HEK293T (cell line): ENCODE measurements around the gene C6orf136.

Experiments
- CTCF ChIA-PET: fragments of 350-600 bp; formaldehyde crosslinking; extraction: SDS; loops from one replicate; lab custom pipeline; 2021; ENCODE audit warnings: antibody characterized with exemption, inconsistent platforms; lab: Yijun Ruan, JAX
- POLR2A ChIA-PET: fragments of 350-600 bp; formaldehyde crosslinking; extraction: SDS; loops from one replicate; lab custom pipeline; 2020; ENCODE audit warnings: antibody characterized with exemption, inconsistent platforms; lab: Yijun Ruan, JAX
- DNase-seq: peaks from one replicate; pipeline ENCODE4 v3.0.0; 2012; ENCODE audit warnings: mixed read lengths; ENCODE audit errors: extremely low spot score
- ARNT ChIP-seq: fragments of 450-650 bp; IDR thresholded peaks from 2 replicates; pipeline ENCODE4 v1.6.1; 2017; ENCODE audit warnings: mild to moderate bottlenecking
- BHLHE40 ChIP-seq: fragments of 450-650 bp; IDR thresholded peaks from 2 replicates; pipeline ENCODE4 v1.6.1; 2016; ENCODE audit warnings: mild to moderate bottlenecking, moderate library complexity, borderline replicate concordance
- CTBP1 ChIP-seq: fragments of 450-650 bp; IDR thresholded peaks from 2 replicates; pipeline ENCODE4 v1.6.1; 2016; ENCODE audit warnings: borderline replicate concordance
- ELF4 ChIP-seq: fragments of 450-650 bp; IDR thresholded peaks from 2 replicates; pipeline ENCODE4 v1.6.1; 2017; ENCODE audit warnings: antibody characterized with exemption
- FOXA1 ChIP-seq: fragments of 450-650 bp; IDR thresholded peaks from 2 replicates; pipeline ENCODE4 v1.6.1; 2016; ENCODE audit warnings: mild to moderate bottlenecking
- FOXK2 ChIP-seq: fragments of 450-650 bp; IDR thresholded peaks from 2 replicates; pipeline ENCODE4 v1.6.1; 2016; ENCODE audit warnings: mild to moderate bottlenecking
- FOXM1 ChIP-seq: fragments of 450-650 bp; IDR thresholded peaks from 2 replicates; pipeline ENCODE4 v1.6.1; 2017; ENCODE audit warnings: mild to moderate bottlenecking, borderline replicate concordance
- HDGF ChIP-seq: fragments of 450-650 bp; IDR thresholded peaks from 2 replicates; pipeline ENCODE4 v1.6.1; 2017; ENCODE audit warnings: antibody characterized with exemption, borderline replicate concordance
- L3MBTL2 ChIP-seq: fragments of 450-650 bp; conservative IDR thresholded peaks from 2 replicates; pipeline ENCODE4 v1.6.1; 2016; ENCODE audit warnings: mild to moderate bottlenecking
- LEF1 ChIP-seq: fragments of 450-650 bp; IDR thresholded peaks from 2 replicates; pipeline ENCODE4 v1.6.1; 2017; ENCODE audit warnings: mild to moderate bottlenecking, borderline replicate concordance
- NFRKB ChIP-seq: fragments of 450-650 bp; IDR thresholded peaks from 2 replicates; pipeline ENCODE4 v1.6.1; 2016; ENCODE audit warnings: mild to moderate bottlenecking, moderate library complexity
- PKNOX1 ChIP-seq: fragments of 450-650 bp; IDR thresholded peaks from 2 replicates; pipeline ENCODE4 v1.6.1; 2016
- SP1 ChIP-seq: fragments of 450-650 bp; IDR thresholded peaks from 2 replicates; pipeline ENCODE4 v1.6.1; 2017
- SUZ12 ChIP-seq: fragments of 450-650 bp; IDR thresholded peaks from 2 replicates; pipeline ENCODE4 v1.6.1; 2016; ENCODE audit warnings: mild to moderate bottlenecking
- TARDBP ChIP-seq: fragments of 450-650 bp; IDR thresholded peaks from 2 replicates; pipeline ENCODE4 v1.6.1; 2016
- ZNF384 ChIP-seq: fragments of 450-650 bp; IDR thresholded peaks from 2 replicates; pipeline ENCODE4 v1.6.1; 2016

C6orf136 gene

GRCh38 chr6:30683183-30683979 lies 36.4 kb downstream of the C6orf136 start:
- CTCF ChIA-PET, result interaction anchor here (5.5 kb wide), 1 partner anchor 47 kb away, joined by 88 read pairs; no protein-coding TSS in a partner anchor
- DNase-seq, result no peak
- POLR2A ChIA-PET, result interaction anchor here (1.1 to 1.2 kb wide), 3 partner anchors 34 to 43 kb away, joined by 3 to 6 read pairs (median 3); partner anchors contain the start of gene MDC1
- TF ChIP-seq LEF1, result no peak
- no peak for TF ChIP-seq SP1
- TF ChIP-seq CTBP1, result no peak
- no peak for TF ChIP-seq TARDBP
- TF ChIP-seq L3MBTL2, result no peak
- TF ChIP-seq BHLHE40, result no peak
- no peak for TF ChIP-seq PKNOX1
- no peak for TF ChIP-seq FOXM1
- TF ChIP-seq NFRKB, result no peak
- no peak for TF ChIP-seq ARNT
- no peak for TF ChIP-seq FOXA1
- TF ChIP-seq ELF4, result no peak
- TF ChIP-seq HDGF, result no peak
- no peak for TF ChIP-seq ZNF384
- TF ChIP-seq FOXK2, result no peak
- no peak for TF ChIP-seq SUZ12

- TF ChIP-seq BHLHE40, result no peak
- no peak for TF ChIP-seq FOXA1
- no peak for TF ChIP-seq SUZ12
- TF ChIP-seq FOXM1, result no peak
- TF ChIP-seq ARNT, result no peak
- no peak for TF ChIP-seq TARDBP
- TF ChIP-seq L3MBTL2, result no peak
- TF ChIP-seq FOXK2, result no peak
- TF ChIP-seq SP1, result no peak
- no peak for TF ChIP-seq ZNF384
- TF ChIP-seq PKNOX1, result no peak
- no peak for TF ChIP-seq NFRKB
- no peak for TF ChIP-seq LEF1
- TF ChIP-seq CTBP1, result no peak
- no peak for DNase-seq
- CTCF ChIA-PET, result no interaction called here
- POLR2A ChIA-PET, result interaction anchor here (1.1 to 1.2 kb wide), 2 partner anchors 33 to 39 kb away, joined by 3 to 6 read pairs; partner anchors contain the start of gene MDC1
These were observed 37.0 kb downstream of the C6orf136 start for GRCh38 chr6:30683980-30684338.

- TF ChIP-seq L3MBTL2 (no peak), PKNOX1 (no peak), NFRKB (no peak), FOXK2 (no peak), ZNF384 (no peak), TARDBP (no peak), ELF4 (no peak)
- POLR2A ChIA-PET, result interaction anchor here (0.6 to 1.2 kb wide), 5 partner anchors 9 to 38 kb away, joined by 3 to 5 read pairs (median 3); partner anchors contain the start of genes DHX16 and MDC1
- no peak for DNase-seq
- CTCF ChIA-PET, result interaction anchor here (0.6 to 1.0 kb wide), 3 partner anchors 30 to 142 kb away, joined by 3 to 5 read pairs (median 4); no protein-coding TSS in a partner anchor
These were observed 37.6 kb downstream of the C6orf136 start for GRCh38 chr6:30684386-30685156.

GRCh38 chr6:30685157-30686008 lies 38.5 kb downstream of the C6orf136 start:
- DNase-seq, result no peak
- ChIA-PET POLR2A (interaction anchor here (0.6 to 1.2 kb wide), 6 partner anchors 10 to 37 kb away, joined by 3 to 5 read pairs (median 3); partner anchors contain the start of genes DHX16 and MDC1), CTCF (interaction anchor here (0.6 to 1.0 kb wide), 3 partner anchors 30 to 143 kb away, joined by 3 to 5 read pairs (median 4); no protein-coding TSS in a partner anchor)
- TF ChIP-seq SP1 (no peak), FOXK2 (no peak), ELF4 (no peak), LEF1 (no peak), FOXM1 (no peak), FOXA1 (no peak), NFRKB (no peak), ARNT (no peak), BHLHE40 (no peak), ZNF384 (no peak), L3MBTL2 (no peak)
